K562 (cell line): ENCODE results near the gene MCMBP. TPM values are rescaled to one million over a fixed set of nuclear protein-coding genes. Genes with fewer than 3 reads are reported as not detected.
A peak's percentile ranks its signal among the peaks of the same experiment; 100 is the strongest.

ENCODE experiments used
- ATAC-seq: fragments of 200-7000 bp; cut with Tn5 transposase; 3 replicates; pipeline ENCODE4 v1.9.1; 2020; ENCODE audit warnings: moderate library complexity
- BruUV-seq: library from RNA; stranded (reverse); fragments of 400-500 nt; replicated peaks from 2 replicates; lab custom pipeline; 2021; lab: Mats Ljungman, UMichigan
- CTCF ChIA-PET: fragments of 300-600 bp; formaldehyde crosslinking; extraction: SDS; loops from one replicate; lab custom pipeline; 2021; ENCODE audit warnings: low intra/inter-chr PET ratio; lab: Yijun Ruan, JAX
- POLR2A ChIA-PET: fragments of 300-600, 350-650 bp; sonication (Branson Sonifier 250); formaldehyde crosslinking; extraction: SDS; loops from one replicate; lab custom pipeline; 2021; ENCODE audit warnings: antibody characterized with exemption, inconsistent platforms; lab: Yijun Ruan, JAX
- DNase-seq, 4 experiments: peaks; one replicate each; pipeline versions ENCODE4 v3.0.0 to v3.0.0-alpha.2; 2011 to 2018; ENCODE audit warnings: low spot score in 3 of 4, mixed read lengths in 3 of 4; ENCODE audit errors: extremely low read depth in 1 of 4
- FAIRE-seq: peaks from 2 replicates; lab custom pipeline; 2011; peaks lifted over from hg19 to GRCh38; lab: Jason Lieb, UNC
- H2AFZ ChIP-seq: 2 replicates; pipeline ENCODE4 v1.6.0; 2011; ENCODE audit warnings: low read depth, low read length, control low read depth, inconsistent platforms
- H3K27ac ChIP-seq: fragments of 200-600 bp; 3 replicates; pipeline ENCODE4 v1.8.0; 2011; ENCODE audit warnings: low read depth, mild to moderate bottlenecking, control low read depth, inconsistent platforms, low read length, moderate library complexity, mixed read lengths; ENCODE audit errors: extremely low read depth
- H3K27me3 ChIP-seq, 2 experiments: fragments of 300-600 bp in 1 of 2; 2 replicates in 1 of 2; 3 replicates in 1 of 2; pipeline versions ENCODE4 v1.6.0 to v1.8.0; 2011; ENCODE audit warnings: inconsistent platforms in 2 of 2, low read length in 2 of 2, mild to moderate bottlenecking in 1 of 2, mixed read lengths in 1 of 2, moderate library complexity in 1 of 2; ENCODE audit not compliant: control insufficient read depth in 2 of 2, insufficient read depth in 2 of 2
- H3K36me3 ChIP-seq: fragments of 300-600 bp; 3 replicates; pipeline ENCODE4 v1.8.0; 2011; ENCODE audit warnings: mild to moderate bottlenecking, low read length, inconsistent platforms; ENCODE audit not compliant: control insufficient read depth, insufficient read depth
- H3K4me1 ChIP-seq, 2 experiments: fragments of 200-600 bp in 1 of 2; replicated peaks in 1 of 2; 2 replicates in 1 of 2; 3 replicates in 1 of 2; pipeline versions ENCODE4 v1.5.1 to v1.8.0; 2011; ENCODE audit warnings: inconsistent platforms in 2 of 2, low read length in 2 of 2, mild to moderate bottlenecking in 1 of 2, mixed read lengths in 1 of 2, moderate library complexity in 1 of 2; ENCODE audit not compliant: control insufficient read depth in 2 of 2, insufficient read depth in 2 of 2
- H3K4me2 ChIP-seq: 2 replicates; pipeline ENCODE4 v1.6.1; 2011; ENCODE audit warnings: low read length, control low read depth, inconsistent platforms, mixed read lengths; ENCODE audit not compliant: insufficient read depth
- H3K4me3 ChIP-seq: fragments of 200-600 bp; sonication (generic), shearing (Covaris generic); 2 replicates; pipeline ENCODE4 v1.5.1; 2016; ENCODE audit warnings: control low read depth, inconsistent platforms
- H3K79me2 ChIP-seq: fragments of 200-600 bp; 3 replicates; pipeline ENCODE4 v1.8.0; 2011; ENCODE audit warnings: low read length, inconsistent platforms; ENCODE audit not compliant: control insufficient read depth, insufficient read depth
- H3K9ac ChIP-seq, 2 experiments: 2 replicates each; pipeline versions ENCODE4 v1.6.0 to v1.6.1; 2011; ENCODE audit warnings: low read depth in 2 of 2, low read length in 2 of 2, control low read depth in 1 of 2, inconsistent platforms in 1 of 2, mild to moderate bottlenecking in 1 of 2, mixed read lengths in 1 of 2; ENCODE audit not compliant: insufficient read depth in 1 of 2
- H3K9me1 ChIP-seq: one replicate; pipeline ENCODE4 v1.6.0; 2011; ENCODE audit warnings: inconsistent platforms, mild to moderate bottlenecking, low read length, moderate library complexity; ENCODE audit not compliant: control insufficient read depth, insufficient read depth
- H3K9me3 ChIP-seq: replicated peaks from 2 replicates; pipeline ENCODE4 v1.5.1; 2011; ENCODE audit warnings: low read depth, low read length, inconsistent platforms; ENCODE audit not compliant: control insufficient read depth, insufficient read depth
- H4K20me1 ChIP-seq: replicated peaks from 2 replicates; pipeline ENCODE4 v1.6.1; 2011; ENCODE audit warnings: low read length, inconsistent platforms, mixed read lengths; ENCODE audit not compliant: control insufficient read depth, insufficient read depth
- CREM ChIP-seq: IDR thresholded peaks from 2 replicates; pipeline ENCODE4 v1.6.1; 2014; ENCODE audit warnings: antibody characterized with exemption, low read depth
- CTBP1 ChIP-seq: fragments of 450-650 bp; IDR thresholded peaks from 2 replicates; pipeline ENCODE4 v1.6.1; 2016; ENCODE audit warnings: borderline replicate concordance
- DPF2 ChIP-seq: fragments of 450-650 bp; IDR thresholded peaks from 2 replicates; pipeline ENCODE4 v1.6.1; 2016
- JUN ChIP-seq, 2 experiments: sonication (generic) in 1 of 2; formaldehyde crosslinking in 1 of 2; IDR thresholded peaks; 2 replicates each; pipeline versions ENCODE4 v1.6.1 to v1.8.0; 2012 to 2022; ENCODE audit warnings: borderline replicate concordance in 2 of 2, mild to moderate bottlenecking in 2 of 2, improper control_type of control experiment in 1 of 2, low read depth in 1 of 2, low read length in 1 of 2, missing genetic modification reagents in 1 of 2
- MEF2D ChIP-seq: conservative IDR thresholded peaks from 2 replicates; pipeline ENCODE4 v1.6.1; 2016; ENCODE audit warnings: low read depth, missing genetic modification characterization, missing compliant biosample characterization
- MEIS2 ChIP-seq: fragments of 450-650 bp; IDR thresholded peaks from 2 replicates; pipeline ENCODE4 v1.6.1; 2014; ENCODE audit warnings: mild to moderate bottlenecking; ENCODE audit not compliant: partially characterized antibody
- NR2F6 ChIP-seq: fragments of 450-650 bp; formaldehyde crosslinking; IDR thresholded peaks from 2 replicates; pipeline ENCODE4 v1.4.0; 2020; ENCODE audit warnings: mild to moderate bottlenecking
- POLR2H ChIP-seq: IDR thresholded peaks from 2 replicates; pipeline ENCODE4 v1.6.1; 2016; ENCODE audit warnings: missing genetic modification characterization, low read depth, mild to moderate bottlenecking, control low read depth, missing compliant biosample characterization, moderate library complexity
- SIN3B ChIP-seq: fragments of 450-650 bp; IDR thresholded peaks from 2 replicates; pipeline ENCODE4 v1.6.1; 2017; ENCODE audit warnings: low read depth, mild to moderate bottlenecking, moderate library complexity
- SMARCA4 ChIP-seq: fragments of 450-650 bp; IDR thresholded peaks from 2 replicates; pipeline ENCODE4 v1.6.1; 2016
- SOX6 ChIP-seq: fragments of 450-650 bp; IDR thresholded peaks from 2 replicates; pipeline ENCODE4 v1.6.1; 2014; ENCODE audit warnings: mild to moderate bottlenecking
- SRF ChIP-seq, 2 experiments: fragments of 250-450, 450-650 bp in 1 of 2; sonication (Bioruptor Pico) in 1 of 2; sonication (generic) in 1 of 2; formaldehyde crosslinking; IDR thresholded peaks; 2 replicates each; pipeline versions ENCODE4 v1.5.0 to v1.5.1; 2020 to 2022; ENCODE audit warnings: mild to moderate bottlenecking in 1 of 2, missing genetic modification reagents in 1 of 2
- SRSF1 ChIP-seq: fragments of 200-400 bp; formaldehyde crosslinking; IDR thresholded peaks from 2 replicates; pipeline ENCODE4 v1.6.1; 2017; ENCODE audit warnings: mild to moderate bottlenecking, low read depth, low read length, moderate library complexity
- TAF15 ChIP-seq: fragments of 200-400 bp; formaldehyde crosslinking; IDR thresholded peaks from 2 replicates; pipeline ENCODE4 v1.6.1; 2017; ENCODE audit warnings: mild to moderate bottlenecking, low read depth, low read length, moderate library complexity
- ZNF140 ChIP-seq: fragments of 250-450 bp; sonication (Bioruptor Pico); IDR thresholded peaks from 2 replicates; pipeline ENCODE4 v1.8.0; 2021; ENCODE audit warnings: moderate library complexity, mild to moderate bottlenecking, inconsistent platforms
- ZNF586 ChIP-seq: fragments of 450-650 bp; formaldehyde crosslinking; conservative IDR thresholded peaks from 2 replicates; pipeline ENCODE4 v1.4.0; 2020; ENCODE audit warnings: mild to moderate bottlenecking, moderate library complexity
- ZNF696 ChIP-seq: fragments of 250-450 bp; sonication (Bioruptor Pico); conservative IDR thresholded peaks from 2 replicates; pipeline ENCODE4 v1.4.0; 2020; ENCODE audit warnings: mild to moderate bottlenecking, moderate library complexity
- WGBS: fragments of 100-300 bp; shearing (Covaris generic); methylation state at CpG from one replicate; pipeline ENCODE4 v1.1.6; 2016; ENCODE audit warnings: low coverage, mixed read lengths; ENCODE audit not compliant: insufficient coverage; ENCODE audit errors: missing lambda C conversion rate; 5-methylcytosine and 5-hydroxymethylcytosine counted together
- in situ Hi-C: fragments of 300-500 bp; cut with MboI; formaldehyde crosslinking; loops from 4 replicates; pipeline ENCODE4 v1.15.0; 2018; ENCODE audit warnings: inconsistent platforms, mixed read lengths
- intact Hi-C: fragments of 100-400 bp; cut with micrococcal nuclease; formaldehyde crosslinking; loops from 2 replicates; pipeline ENCODE4 v1.14.2; 2022
- polyA plus RNA-seq, 8 experiments: library from polyadenylated mRNA; depleted of rRNA in 4 of 8; stranded (reverse) in 5 of 8; unstranded in 3 of 8; fragments of >200 nt; fragmentation: Nextera tagmentation in 2 of 8; fragmentation: Illumina TruSeq in 1 of 8; extraction: Ambion mirVana in 2 of 8; extraction: Trizol in 1 of 8; gene quantifications; 2 replicates each; pipeline versions ENCODE4 v1.2.1 to v1.2.3, GENCODE V29; 2011 to 2014; ENCODE audit warnings: inconsistent platforms in 1 of 8, missing spikeins in 1 of 8
- total RNA-seq, 7 experiments: library from RNA; depleted of rRNA in 6 of 7; stranded (reverse); fragments of >200 nt in 6 of 7; fragmentation: Illumina TruSeq in 2 of 7; extraction: Trizol in 2 of 7; gene quantifications; 2 replicates each; pipeline versions ENCODE4 v1.2.1 to v1.2.3, GENCODE V29; 2011 to 2021; ENCODE audit warnings: low replicate concordance in 1 of 7
- TF ChIP-seq, protein P1 (sequence below): fragments of 450-650 bp; IDR thresholded peaks from 2 replicates; pipeline ENCODE4 v1.6.1; 2016
- TF ChIP-seq, protein P2 (sequence below): sonication (generic); formaldehyde crosslinking; IDR thresholded peaks from 2 replicates; pipeline ENCODE4 v1.8.0; 2022; ENCODE audit warnings: mild to moderate bottlenecking, missing genetic modification reagents
- TF ChIP-seq, protein P3 (sequence below): fragments of 250-450 bp; sonication (Bioruptor Pico); IDR thresholded peaks from 2 replicates; pipeline ENCODE4 v1.5.0; 2022; ENCODE audit warnings: mild to moderate bottlenecking

Gene MCMBP
- total and polyA plus RNA-seq, 9 of the 15 experiments (the other 6 are each of a cell fraction or from before 2014, with no cell fraction given): 11.2 to 74.3 (median 50.5) TPM

DNA sequence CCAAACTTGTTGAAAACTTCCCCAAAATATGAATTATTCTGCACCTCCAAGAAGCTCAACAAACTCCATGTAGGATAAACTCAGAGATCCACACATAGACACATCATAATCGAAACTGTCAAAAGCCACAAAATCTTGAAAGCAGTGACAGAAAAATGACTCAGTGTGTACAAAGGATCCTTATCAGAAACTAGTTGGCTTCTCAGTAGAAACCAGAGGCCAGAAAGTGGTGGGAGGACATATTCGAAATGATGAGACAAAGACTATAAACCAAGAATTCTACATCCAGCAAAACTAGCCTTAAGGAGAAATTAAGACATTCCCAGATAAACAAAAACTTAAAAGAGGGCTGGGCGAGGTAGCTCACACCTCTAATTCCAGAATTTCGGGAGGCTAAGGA is 38.5 kb downstream of the MCMBP start (continued):
- TF ChIP-seq JUN (IDR thresholded peaks at IDR 0.05; ENCODE audit: borderline replicate concordance, low read depth, low read length) (peak; percentile 66), JUN (CRISPR knock-in tag; IDR thresholded peaks at IDR 0.05; ENCODE audit: borderline replicate concordance) (no peak), MEF2D (tag) (no peak), CREM (0 out of 2 replicates have a peak, but pooled peaks have one; percentile 5), SRSF1 (no peak), SMARCA4 (peak; percentile 82), SOX6 (peak; percentile 72), DPF2 (peak; percentile 85), MEIS2 (peak; percentile 87)
- TF ChIP-seq, protein P1, sequence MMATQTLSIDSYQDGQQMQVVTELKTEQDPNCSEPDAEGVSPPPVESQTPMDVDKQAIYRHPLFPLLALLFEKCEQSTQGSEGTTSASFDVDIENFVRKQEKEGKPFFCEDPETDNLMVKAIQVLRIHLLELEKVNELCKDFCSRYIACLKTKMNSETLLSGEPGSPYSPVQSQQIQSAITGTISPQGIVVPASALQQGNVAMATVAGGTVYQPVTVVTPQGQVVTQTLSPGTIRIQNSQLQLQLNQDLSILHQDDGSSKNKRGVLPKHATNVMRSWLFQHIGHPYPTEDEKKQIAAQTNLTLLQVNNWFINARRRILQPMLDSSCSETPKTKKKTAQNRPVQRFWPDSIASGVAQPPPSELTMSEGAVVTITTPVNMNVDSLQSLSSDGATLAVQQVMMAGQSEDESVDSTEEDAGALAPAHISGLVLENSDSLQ: peak; percentile 68
- TF ChIP-seq, all 486 proteins: peak for 34

DNA sequence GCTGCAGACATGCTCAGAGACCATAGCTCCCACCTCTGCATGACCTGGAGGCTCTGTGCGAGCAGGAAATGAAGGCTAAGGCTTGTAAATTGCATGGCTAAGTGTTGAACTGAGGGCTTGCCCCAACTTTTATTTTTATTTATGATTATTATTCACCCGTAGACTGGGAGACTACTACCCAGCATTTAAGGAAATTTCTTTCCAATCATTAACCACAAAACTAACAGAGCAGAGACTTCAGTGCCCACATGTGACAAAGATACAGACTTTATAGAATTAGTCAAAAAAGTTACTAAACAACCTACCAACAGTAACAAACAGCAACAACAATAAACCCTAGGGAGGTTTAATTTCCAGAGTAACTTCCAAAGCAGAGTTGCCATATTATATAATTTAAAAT is 39.7 kb downstream of the MCMBP start:
- no peaks in the 10 kb centered on the region for H4K20me1 ChIP-seq
- no peaks in the 10 kb centered on the region for H3K9me1 ChIP-seq
- DNase-seq (no peak), ATAC-seq (no peak), FAIRE-seq (no peak)
- no TSS peak for BruUV-seq
- peaks cover 89% of the 10 kb centered on the region for H3K36me3 ChIP-seq
- H3K4me2 ChIP-seq: no peak overlapping the region
- POLR2A ChIA-PET: no interaction called here
- H3K4me1 ChIP-seq: peaks cover 0 to 3% of the 10 kb centered on the region in 2 experiments; a peak in 3 of 5 replicates
- no peak overlapping the region for H3K9ac ChIP-seq
- H3K4me3 ChIP-seq: no peak overlapping the region
- no peaks in the 10 kb centered on the region for H3K9me3 ChIP-seq
- in situ Hi-C loops: no loop called here
- intact Hi-C loops: loop anchor here (5.0 kb wide), 1 partner anchor 146 kb away; no protein-coding TSS in a partner anchor
- H3K79me2 ChIP-seq: no peaks in the 10 kb centered on the region
- H2AFZ ChIP-seq: no peak overlapping the region
- no peak overlapping the region for H3K27ac ChIP-seq
- no peaks in the 10 kb centered on the region for H3K27me3 ChIP-seq
- CTCF ChIA-PET: no interaction called here
- WGBS: 100% methylated on average over 2 of the region's 2 CpGs
- TF ChIP-seq POLR2H: no peak
- no peak for TF ChIP-seq NR2F6 (CRISPR knock-in tag)
- TF ChIP-seq SIN3B: no peak
- no peak for TF ChIP-seq ZNF696 (CRISPR knock-in tag)
- no peak for TF ChIP-seq CTBP1
- TF ChIP-seq, protein P2, sequence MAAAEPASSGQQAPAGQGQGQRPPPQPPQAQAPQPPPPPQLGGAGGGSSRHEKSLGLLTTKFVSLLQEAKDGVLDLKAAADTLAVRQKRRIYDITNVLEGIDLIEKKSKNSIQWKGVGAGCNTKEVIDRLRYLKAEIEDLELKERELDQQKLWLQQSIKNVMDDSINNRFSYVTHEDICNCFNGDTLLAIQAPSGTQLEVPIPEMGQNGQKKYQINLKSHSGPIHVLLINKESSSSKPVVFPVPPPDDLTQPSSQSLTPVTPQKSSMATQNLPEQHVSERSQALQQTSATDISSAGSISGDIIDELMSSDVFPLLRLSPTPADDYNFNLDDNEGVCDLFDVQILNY (CRISPR knock-in tag): no peak
- TF ChIP-seq ZNF586 (CRISPR knock-in tag): no peak
- TF ChIP-seq, protein P3, sequence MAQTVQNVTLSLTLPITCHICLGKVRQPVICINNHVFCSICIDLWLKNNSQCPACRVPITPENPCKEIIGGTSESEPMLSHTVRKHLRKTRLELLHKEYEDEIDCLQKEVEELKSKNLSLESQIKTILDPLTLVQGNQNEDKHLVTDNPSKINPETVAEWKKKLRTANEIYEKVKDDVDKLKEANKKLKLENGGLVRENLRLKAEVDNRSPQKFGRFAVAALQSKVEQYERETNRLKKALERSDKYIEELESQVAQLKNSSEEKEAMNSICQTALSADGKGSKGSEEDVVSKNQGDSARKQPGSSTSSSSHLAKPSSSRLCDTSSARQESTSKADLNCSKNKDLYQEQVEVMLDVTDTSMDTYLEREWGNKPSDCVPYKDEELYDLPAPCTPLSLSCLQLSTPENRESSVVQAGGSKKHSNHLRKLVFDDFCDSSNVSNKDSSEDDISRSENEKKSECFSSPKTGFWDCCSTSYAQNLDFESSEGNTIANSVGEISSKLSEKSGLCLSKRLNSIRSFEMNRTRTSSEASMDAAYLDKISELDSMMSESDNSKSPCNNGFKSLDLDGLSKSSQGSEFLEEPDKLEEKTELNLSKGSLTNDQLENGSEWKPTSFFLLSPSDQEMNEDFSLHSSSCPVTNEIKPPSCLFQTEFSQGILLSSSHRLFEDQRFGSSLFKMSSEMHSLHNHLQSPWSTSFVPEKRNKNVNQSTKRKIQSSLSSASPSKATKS (CRISPR knock-in tag): no peak
- TF ChIP-seq SRF (CRISPR knock-in tag; IDR thresholded peaks at IDR 0.05): no peak
- no peak for TF ChIP-seq TAF15
- TF ChIP-seq ZNF140: no peak
